Epithelial cell of esophagus (primary cell): ENCODE data around the gene RMDN3.
A peak's percentile ranks its signal among the peaks of the same experiment; 100 is the strongest.

ENCODE experiments used
- DNase-seq: peaks from one replicate; pipeline ENCODE4 v3.0.0; 2010; ENCODE audit warnings: low read depth
- H3K4me3 ChIP-seq: 2 replicates; pipeline ENCODE4 v1.5.1; 2011; ENCODE audit warnings: mild to moderate bottlenecking, low read length, control low read depth
- TF ChIP-seq, protein P1 (sequence below): IDR thresholded peaks from 2 replicates; pipeline ENCODE4 v1.5.1; 2011; ENCODE audit warnings: low read depth, mild to moderate bottlenecking, low read length, control low read depth, inconsistent platforms; ENCODE audit not compliant: insufficient read depth; ENCODE audit errors: missing control alignments

The RMDN3 gene

DNA sequence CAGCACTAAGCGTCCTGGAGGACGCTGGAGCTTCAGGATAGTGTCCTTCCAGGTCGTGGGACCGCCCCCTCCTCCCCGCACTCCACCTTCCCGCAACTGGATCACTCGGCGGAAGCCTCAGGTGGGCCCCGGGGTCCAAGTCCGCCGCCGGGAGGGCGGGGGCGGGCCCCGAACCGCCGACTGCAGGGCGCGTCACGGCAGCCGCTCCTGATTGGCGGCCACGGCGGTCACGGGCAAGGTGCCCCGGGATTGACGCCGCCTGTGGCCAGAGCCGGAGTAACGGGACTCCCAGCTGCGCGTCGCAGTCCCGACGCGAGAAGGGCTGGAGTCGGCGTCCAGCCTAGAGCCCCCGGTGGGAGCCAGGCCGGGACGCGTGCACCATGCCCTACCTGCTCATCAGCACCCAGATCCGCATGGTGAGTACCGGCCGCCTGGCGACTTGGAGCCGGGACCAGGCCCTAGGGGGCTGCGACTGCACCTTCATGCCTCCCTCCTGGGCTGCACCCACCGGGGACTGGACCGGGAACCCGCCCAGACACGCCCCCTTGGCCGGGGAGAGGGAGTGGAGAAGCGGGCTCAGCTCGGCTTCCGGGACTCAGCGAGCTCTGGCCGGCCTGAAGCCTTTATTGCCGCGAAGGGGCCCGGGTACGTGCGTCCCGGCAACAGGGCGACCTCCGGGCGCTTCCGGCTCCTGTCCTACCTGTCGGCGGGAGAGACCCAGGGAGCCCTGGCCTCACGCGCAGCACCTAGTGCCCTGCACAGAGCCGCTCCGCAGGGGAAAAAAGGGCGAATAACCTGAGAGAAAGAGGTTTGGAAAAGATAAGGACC is 9.0 kb upstream of the RMDN3 start, which contains the start of gene GCHFR:
TSS of gene GCHFR (plus strand) at position 268 of the 828 bp plus-strand sequence. CDS start at position 381, 113 bp downstream.
- DNase-seq, result peak; percentile 55
- H3K4me3 ChIP-seq, result peak within 1 kb of the TSS; percentile 50
- TF ChIP-seq, protein P1, sequence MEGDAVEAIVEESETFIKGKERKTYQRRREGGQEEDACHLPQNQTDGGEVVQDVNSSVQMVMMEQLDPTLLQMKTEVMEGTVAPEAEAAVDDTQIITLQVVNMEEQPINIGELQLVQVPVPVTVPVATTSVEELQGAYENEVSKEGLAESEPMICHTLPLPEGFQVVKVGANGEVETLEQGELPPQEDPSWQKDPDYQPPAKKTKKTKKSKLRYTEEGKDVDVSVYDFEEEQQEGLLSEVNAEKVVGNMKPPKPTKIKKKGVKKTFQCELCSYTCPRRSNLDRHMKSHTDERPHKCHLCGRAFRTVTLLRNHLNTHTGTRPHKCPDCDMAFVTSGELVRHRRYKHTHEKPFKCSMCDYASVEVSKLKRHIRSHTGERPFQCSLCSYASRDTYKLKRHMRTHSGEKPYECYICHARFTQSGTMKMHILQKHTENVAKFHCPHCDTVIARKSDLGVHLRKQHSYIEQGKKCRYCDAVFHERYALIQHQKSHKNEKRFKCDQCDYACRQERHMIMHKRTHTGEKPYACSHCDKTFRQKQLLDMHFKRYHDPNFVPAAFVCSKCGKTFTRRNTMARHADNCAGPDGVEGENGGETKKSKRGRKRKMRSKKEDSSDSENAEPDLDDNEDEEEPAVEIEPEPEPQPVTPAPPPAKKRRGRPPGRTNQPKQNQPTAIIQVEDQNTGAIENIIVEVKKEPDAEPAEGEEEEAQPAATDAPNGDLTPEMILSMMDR, result peak; percentile 5

GRCh38 chr15:40762919-40763800 is 8.1 kb upstream of the RMDN3 start:
- peak overlapping the region; percentile 50 for H3K4me3 ChIP-seq
- peak; percentile 46 for DNase-seq
- TF ChIP-seq, protein P1, result no peak

DNA sequence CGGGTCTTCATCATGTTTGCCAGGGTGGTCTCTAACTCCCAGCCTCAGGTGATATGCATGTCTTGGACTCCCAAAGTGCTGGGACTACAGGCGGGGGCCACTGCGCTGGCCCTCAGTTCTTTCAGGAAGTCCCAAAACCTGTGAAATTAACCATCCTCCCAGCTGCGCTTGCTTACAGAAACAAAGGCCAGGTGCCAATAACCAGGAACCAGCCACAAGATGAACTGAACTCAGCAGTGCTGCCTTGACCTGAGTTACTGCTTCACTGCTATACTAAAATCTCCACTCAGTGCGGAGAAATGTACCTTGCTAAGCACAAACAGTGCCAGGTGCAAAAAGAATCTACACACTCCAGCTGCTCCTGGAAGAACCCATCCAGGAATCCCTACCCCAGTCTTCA is 4.9 kb upstream of the RMDN3 start:
- TF ChIP-seq, protein P1, result no peak
- no peak for DNase-seq
- no peak overlapping the region for H3K4me3 ChIP-seq

GRCh38 chr15:40756938-40757337 is 1.9 kb upstream of the RMDN3 start:
- no peak overlapping the region for H3K4me3 ChIP-seq
- TF ChIP-seq, protein P1, result no peak
- DNase-seq, result no peak

GRCh38 chr15:40755812-40756208 is 756 bp upstream of the RMDN3 start:
- no peak for DNase-seq
- TF ChIP-seq, protein P1, result no peak
- peak overlapping the region; percentile 82 for H3K4me3 ChIP-seq

DNA sequence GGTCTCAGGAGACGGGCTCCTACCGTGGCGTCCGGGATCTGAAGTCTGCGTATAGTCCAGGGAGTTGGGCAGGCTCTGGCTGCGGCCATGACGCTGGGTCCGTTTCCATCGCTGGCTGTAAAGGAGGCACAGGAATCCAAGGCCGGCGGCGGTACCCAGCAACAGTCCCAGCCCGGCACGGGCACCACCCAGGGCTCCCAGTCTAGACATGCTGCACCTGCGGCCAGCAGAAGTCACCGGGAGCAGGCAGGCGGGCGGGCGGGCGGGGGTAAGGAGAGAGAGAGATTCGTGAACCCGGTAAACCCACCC is 526 bp downstream of the RMDN3 start:
- H3K4me3 ChIP-seq, result peak overlapping the region; percentile 82
- DNase-seq, result peak; percentile 57
- TF ChIP-seq, protein P1, result no peak
